Activated naive CD8-positive, alpha-beta T cell (primary cell): ENCODE data around the gene ARSB.
"Not testable (repeated sequence)": the region's sequence is repeated elsewhere in the genome, so short reads cannot be mapped to it uniquely, and the experiment has no call there.

Experiments used
- H3K27ac Mint-ChIP-seq: one replicate; pipeline ENCODE4 v1.8.0; 2021; ENCODE audit warnings: mixed read lengths
- H3K27me3 Mint-ChIP-seq: one replicate; pipeline ENCODE4 v1.8.0; 2021; ENCODE audit warnings: mixed read lengths
- H3K36me3 Mint-ChIP-seq: one replicate; pipeline ENCODE4 v1.8.0; 2021; ENCODE audit warnings: mixed read lengths
- H3K4me1 Mint-ChIP-seq: one replicate; pipeline ENCODE4 v1.8.0; 2021; ENCODE audit warnings: low read depth, mixed read lengths
- H3K4me3 Mint-ChIP-seq: one replicate; pipeline ENCODE4 v1.8.0; 2021; ENCODE audit warnings: mild to moderate bottlenecking, mixed read lengths
- H3K9me3 Mint-ChIP-seq: one replicate; pipeline ENCODE4 v1.8.0; 2021; ENCODE audit warnings: low read depth, mixed read lengths

The ARSB gene

DNA sequence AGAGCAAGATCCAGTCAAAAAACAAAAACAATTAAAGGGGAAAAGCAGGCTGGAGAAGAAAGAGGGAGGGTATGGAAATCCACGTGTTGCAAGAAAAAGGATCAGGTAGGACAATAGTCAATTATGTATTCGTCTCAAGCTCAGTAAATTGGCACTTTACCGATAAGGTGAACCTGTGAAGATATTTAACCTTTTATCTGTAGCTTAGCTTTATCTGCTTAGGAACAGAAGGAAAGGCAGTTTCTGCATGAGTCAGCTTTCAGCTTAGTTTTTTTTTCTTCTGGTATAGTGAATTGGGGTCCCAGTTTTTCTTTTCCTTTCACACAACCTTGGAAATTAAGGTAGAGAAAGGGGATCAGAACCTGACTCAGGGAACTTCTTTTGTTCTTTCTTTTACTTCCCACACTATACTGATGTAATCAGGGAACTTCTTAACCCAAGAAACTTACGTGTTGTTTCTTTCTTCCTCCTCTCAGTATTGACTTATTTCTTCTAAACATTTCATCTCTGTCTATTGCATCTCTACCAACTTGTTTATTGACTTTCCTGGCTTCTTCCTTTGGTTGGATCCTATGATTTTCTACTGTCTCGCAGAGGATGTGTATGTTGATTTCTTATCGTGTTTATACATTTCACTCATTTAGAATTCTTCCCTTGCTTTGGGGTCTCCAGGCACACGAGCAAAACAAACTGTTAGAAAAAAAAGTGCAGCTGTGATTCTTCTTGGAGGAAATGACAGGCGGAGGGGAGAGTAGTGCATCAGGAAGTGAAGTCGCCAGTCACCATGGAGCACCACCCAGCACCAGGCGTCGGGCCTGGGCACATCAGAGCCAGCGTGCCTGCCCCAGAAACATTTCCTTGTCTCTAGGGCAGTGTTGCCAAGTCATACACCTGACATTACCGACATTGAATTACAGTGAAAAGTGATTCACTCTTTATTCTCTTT is 213.6 kb downstream of the ARSB start:
- Mint-ChIP-seq H3K4me1 (peaks cover 5% of the 10 kb centered on the region), H3K36me3 (peaks cover 4% of the 10 kb centered on the region), H3K9me3 (no peaks in the 10 kb centered on the region), H3K27me3 (no peaks in the 10 kb centered on the region), H3K27ac (no peak overlapping the region), H3K4me3 (no peak overlapping the region)

DNA sequence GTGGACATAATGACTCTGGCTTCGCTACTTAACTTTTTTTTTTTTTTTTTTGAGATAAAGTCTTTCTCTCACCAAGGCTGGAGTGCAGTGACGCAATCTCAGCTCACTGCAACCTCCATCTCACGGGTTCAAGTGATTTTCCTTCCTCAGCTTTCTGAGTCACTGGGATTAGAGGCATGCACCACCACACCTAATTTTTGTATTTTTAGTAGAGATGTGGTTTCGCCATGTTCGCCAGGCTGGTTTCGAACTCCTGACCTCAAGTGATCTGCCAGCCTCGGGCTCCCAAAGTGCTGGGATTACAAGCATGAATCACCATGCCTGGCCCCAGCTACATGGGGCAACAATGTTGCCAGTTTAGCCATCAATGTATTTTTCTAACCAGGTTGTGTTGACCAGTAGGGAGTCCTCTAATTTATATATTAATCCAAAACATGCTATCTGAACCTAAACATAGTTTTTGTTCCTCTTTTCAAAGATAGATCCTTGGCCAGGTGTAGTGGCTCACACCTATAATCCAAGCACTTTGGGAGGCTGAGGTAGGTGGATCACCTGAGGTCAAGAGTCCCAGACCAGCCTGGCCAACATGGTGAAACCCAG is 216.2 kb downstream of the ARSB start:
- Mint-ChIP-seq H3K9me3 (no peaks in the 10 kb centered on the region), H3K36me3 (peaks cover 9% of the 10 kb centered on the region), H3K4me1 (peaks cover 5% of the 10 kb centered on the region), H3K4me3 (no peak overlapping the region), H3K27me3 (no peaks in the 10 kb centered on the region), H3K27ac (no peak overlapping the region)

DNA sequence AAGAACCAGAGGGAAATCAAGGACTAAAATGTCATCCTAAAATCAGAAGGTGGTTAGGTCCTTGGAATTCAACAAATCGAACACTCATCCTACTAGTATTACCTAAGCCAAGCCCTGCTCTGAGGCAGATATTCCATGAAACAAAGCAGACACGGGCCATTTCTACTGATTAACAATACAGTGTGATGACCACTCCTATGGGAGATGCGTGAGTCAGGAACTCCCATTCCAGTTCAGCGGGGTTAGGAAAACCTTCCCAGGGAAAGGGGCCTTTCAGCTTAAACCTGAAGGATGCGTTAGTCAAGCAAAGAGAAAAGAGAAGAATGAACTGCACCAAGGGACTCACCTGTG is 218.7 kb downstream of the ARSB start:
- Mint-ChIP-seq H3K27me3 (no peaks in the 10 kb centered on the region), H3K36me3 (peaks cover 9% of the 10 kb centered on the region), H3K27ac (no peak overlapping the region), H3K4me1 (no peaks in the 10 kb centered on the region), H3K4me3 (no peak overlapping the region), H3K9me3 (no peaks in the 10 kb centered on the region)

DNA sequence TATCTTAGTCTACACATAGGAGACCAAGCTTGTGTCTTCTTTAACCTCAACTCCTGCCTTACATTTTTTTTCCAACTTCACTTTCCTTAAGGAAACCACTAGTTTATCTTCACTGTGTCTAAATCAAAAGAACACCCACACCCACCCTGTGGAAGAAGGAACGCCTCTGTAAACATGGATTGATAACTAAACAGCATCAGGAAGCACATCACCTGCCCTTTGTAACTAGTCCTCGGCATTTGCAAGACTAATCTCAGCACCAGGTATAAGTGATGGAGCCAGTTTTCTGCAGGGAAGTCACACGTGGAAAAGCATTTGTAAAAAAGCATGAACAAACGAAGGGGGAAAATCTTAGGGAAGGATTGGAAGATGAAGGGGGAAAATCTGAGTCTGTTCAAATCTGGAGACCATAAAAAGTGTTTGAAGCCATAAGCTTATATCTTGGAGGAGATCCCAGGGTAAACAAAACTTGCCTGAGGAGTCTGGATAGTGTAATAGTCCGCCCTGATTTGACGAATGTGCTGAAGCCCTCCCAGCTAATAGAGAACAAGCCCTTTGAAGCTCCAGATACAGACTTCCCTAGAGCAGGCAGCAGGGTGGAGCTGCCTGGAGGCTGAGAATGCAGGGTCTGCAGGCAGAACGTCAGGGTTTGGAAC is 219.2 kb downstream of the ARSB start:
- peaks cover 9% of the 10 kb centered on the region for H3K36me3 Mint-ChIP-seq
- no peak overlapping the region for H3K27ac Mint-ChIP-seq
- H3K4me3 Mint-ChIP-seq, result no peak overlapping the region
- H3K4me1 Mint-ChIP-seq, result no peaks in the 10 kb centered on the region
- H3K27me3 Mint-ChIP-seq, result no peaks in the 10 kb centered on the region
- H3K9me3 Mint-ChIP-seq, result no peaks in the 10 kb centered on the region

DNA sequence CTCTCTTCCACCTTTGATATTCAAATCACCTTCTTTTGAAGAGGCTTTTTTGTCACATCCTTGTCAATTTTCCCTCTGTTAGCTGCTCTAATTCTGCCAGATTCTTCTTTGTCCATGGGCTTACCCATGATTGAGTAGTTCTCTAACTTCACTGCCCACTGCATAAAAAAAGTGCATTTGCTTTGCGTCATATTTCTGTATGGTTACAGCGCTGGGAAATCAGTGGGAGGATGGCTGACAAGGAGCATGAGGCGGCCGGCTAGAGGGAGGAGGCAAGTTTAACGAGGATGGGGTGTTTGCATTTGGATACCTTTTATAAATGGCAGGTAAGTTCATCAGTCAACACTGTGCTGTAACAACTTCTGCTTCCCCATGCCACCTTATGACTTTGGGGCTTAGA is 220.0 kb downstream of the ARSB start:
- no peaks in the 10 kb centered on the region for H3K4me1 Mint-ChIP-seq
- H3K27ac Mint-ChIP-seq, result no peak overlapping the region
- H3K36me3 Mint-ChIP-seq, result peaks cover 9% of the 10 kb centered on the region
- H3K4me3 Mint-ChIP-seq, result no peak overlapping the region
- H3K9me3 Mint-ChIP-seq, result no peaks in the 10 kb centered on the region
- H3K27me3 Mint-ChIP-seq, result no peaks in the 10 kb centered on the region

DNA sequence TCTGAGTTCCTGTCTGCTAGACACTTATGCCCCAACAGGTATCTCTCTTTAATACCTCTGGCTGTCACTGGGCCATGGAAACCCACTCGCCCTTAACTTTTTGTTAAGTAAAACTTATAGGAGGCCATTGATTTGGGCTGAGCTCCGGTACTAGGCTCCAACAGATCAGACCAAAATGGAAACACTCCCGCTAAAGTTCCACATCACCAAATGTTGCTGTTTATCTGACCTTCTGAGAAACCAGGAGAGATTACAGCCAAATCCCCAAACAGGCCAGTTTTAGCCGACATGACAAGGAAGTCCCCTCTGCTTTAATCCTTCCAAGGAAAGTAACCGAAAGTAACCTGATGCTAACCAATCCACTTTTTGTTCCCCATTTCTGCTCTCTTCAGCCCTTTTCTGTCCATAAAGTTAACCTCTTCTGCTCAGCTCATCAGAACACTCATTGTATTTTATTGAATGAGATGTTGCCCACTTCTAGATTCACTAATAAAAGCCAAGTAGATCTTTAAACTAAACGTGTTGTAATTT is 221.4 kb downstream of the ARSB start:
- Mint-ChIP-seq H3K9me3 (no peaks in the 10 kb centered on the region), H3K27ac (no peak overlapping the region), H3K27me3 (no peaks in the 10 kb centered on the region), H3K4me1 (no peaks in the 10 kb centered on the region), H3K4me3 (no peak overlapping the region), H3K36me3 (peaks cover 8% of the 10 kb centered on the region)

DNA sequence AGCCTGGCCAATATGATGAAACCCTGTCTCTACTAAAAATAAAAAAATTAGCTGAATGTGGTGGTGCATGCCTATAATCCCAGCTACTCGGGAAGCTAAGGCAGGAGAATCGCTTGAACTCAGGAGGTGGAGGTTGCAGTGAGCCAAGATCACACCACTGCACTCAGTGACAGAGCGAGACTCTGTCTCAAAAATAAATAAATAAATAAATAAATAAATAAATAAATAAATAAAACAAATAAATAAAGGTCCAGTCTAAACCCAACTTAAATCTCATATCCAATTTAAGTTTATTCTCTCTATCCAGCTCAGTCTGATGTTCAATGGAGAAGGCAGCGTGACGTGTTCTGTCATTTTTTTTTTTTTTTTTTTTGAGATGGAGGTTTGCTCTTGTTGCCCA is 222.4 kb downstream of the ARSB start:
- not testable (repeated sequence) for H3K9me3 Mint-ChIP-seq, H3K4me1 Mint-ChIP-seq, H3K27me3 Mint-ChIP-seq, H3K27ac Mint-ChIP-seq, H3K4me3 Mint-ChIP-seq, H3K36me3 Mint-ChIP-seq

DNA sequence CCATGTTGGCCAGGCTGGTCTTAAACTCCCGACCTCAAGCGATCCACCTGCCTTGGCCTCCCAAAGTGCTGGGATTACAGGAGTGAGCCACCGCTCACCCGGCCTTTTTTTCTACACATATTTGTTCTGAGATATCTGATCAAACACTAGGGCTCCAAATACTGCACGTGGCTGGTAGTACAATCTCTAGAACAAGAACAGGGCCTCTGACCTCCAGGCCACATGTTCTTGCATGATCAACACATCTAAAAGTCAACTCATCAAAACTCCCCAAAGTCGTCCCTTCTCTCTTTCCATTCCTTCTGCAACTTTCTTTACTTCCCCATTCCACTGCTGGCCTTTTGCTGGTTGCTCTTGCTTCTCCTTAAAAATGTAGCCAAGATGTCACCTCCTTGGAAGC is 223.3 kb downstream of the ARSB start:
- no peak overlapping the region for H3K4me3 Mint-ChIP-seq
- H3K27ac Mint-ChIP-seq, result no peak overlapping the region
- H3K36me3 Mint-ChIP-seq, result peaks cover 8% of the 10 kb centered on the region
- no peaks in the 10 kb centered on the region for H3K4me1 Mint-ChIP-seq
- H3K27me3 Mint-ChIP-seq, result no peaks in the 10 kb centered on the region
- H3K9me3 Mint-ChIP-seq, result no peaks in the 10 kb centered on the region

DNA sequence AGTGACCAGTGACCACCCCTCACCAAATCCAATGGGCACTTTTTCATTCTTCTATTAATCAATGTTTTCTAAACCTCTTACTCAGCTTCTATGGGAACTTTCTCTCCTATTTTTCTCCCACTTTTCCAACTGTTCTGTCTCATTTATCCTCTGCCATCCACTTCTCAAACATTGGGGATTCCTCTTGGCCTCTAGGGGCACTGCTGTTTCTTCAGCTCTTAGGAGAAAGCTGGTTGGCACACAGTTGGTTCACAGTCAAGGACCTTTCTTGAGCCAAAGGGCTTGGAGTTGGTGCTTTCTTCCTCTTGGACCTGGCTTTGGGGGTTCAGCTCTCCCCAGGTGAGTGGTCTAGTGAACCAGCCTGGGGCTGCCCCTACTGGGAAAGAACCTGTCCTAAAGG is 224.3 kb downstream of the ARSB start:
- H3K4me1 Mint-ChIP-seq, result no peaks in the 10 kb centered on the region
- H3K27me3 Mint-ChIP-seq, result no peaks in the 10 kb centered on the region
- no peak overlapping the region for H3K27ac Mint-ChIP-seq
- H3K36me3 Mint-ChIP-seq, result peaks cover 3% of the 10 kb centered on the region
- H3K4me3 Mint-ChIP-seq, result no peak overlapping the region
- no peaks in the 10 kb centered on the region for H3K9me3 Mint-ChIP-seq

DNA sequence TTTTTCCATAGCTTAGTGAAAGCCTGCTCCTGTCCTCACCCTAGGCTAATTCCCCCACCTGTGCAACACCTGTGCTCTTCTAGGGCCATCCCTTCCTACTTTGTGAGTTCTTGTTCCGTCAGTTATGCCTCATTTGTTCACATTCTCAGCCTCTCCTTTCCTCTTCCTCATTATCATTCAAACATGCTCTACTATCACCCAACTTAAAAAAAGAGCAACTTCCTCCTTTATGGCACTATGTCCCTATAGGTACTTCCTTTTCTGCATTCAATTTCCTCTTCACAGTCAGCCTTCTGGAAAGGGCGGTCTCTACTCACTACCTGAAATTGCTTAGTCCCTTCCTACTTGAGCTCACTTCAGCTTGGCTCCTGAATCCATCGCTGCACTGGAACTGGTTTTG is 224.7 kb downstream of the ARSB start:
- Mint-ChIP-seq H3K9me3 (no peaks in the 10 kb centered on the region), H3K4me3 (no peak overlapping the region), H3K27me3 (no peaks in the 10 kb centered on the region), H3K36me3 (peaks cover 2% of the 10 kb centered on the region), H3K27ac (no peak overlapping the region), H3K4me1 (no peaks in the 10 kb centered on the region)

DNA sequence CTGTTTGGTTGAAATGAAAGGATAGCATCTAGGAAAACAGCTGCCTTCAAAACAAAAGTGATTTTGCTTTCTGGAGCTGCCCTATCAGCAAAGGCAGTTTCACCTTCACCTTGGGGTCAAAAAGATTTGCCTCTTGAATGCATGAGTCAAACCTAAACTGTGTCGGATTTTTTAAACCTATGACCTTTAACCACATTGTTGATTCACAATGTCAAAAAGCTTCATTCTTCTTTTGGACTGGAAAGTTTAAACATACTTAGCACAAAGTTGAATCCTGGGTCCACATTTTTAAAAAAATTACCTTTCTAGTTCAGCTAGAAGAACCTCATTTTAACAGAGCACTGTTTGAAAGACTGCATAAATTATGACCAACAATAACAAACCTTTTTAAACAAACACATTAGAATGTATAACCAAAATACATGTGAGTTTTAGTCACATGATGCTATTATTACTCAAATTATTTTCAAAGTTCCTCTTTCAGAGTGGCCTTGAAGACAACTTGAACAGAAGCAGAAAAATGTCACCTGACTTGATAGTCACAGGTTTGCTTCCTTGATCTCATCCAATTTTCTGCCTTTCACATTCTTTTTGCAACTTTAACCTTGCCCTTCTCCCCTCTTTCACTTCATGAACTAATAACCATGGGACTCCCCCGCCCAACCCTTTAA is 226.8 kb downstream of the ARSB start:
- H3K27me3 Mint-ChIP-seq, result no peaks in the 10 kb centered on the region

DNA sequence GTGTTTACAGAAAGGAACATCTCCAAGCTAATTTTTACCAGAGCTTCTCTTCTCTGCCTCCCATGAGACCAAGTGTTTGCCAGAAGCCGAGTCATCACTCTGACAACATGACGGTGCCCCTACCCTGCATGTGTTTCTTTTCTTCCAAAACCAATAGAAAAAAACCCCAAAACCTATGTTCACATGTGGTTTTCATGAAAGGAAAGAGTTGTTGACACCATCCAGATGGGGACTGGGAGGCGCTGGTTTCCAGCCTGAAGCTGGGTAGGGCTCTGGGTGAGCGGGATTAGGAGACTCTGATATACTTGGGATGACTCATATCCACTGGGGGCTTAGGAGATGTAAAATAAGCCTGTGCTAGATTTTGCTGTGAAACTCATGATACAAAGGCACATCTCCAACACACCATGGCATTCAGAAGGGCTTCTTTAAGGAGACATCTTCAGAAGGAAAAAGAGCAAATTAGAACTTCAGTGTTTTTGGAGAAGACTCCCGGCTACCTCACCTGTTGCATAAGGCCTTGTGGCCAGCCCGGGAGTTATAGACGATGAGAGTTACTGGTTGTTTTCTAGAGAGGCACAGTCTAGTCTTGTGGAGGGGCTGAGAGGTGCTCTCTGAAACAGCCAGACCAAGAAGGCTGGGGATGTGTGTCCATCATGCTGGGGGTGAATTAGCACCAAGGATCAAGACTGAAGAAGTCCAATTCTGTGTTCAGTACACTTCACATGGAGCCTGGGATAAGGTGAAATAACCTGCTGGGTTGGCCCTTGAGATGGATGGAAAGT is 227.6 kb downstream of the ARSB start:
- no peaks in the 10 kb centered on the region for H3K27me3 Mint-ChIP-seq
- H3K4me3 Mint-ChIP-seq, result no peak overlapping the region
- peaks cover 2% of the 10 kb centered on the region for H3K36me3 Mint-ChIP-seq
- H3K4me1 Mint-ChIP-seq, result no peaks in the 10 kb centered on the region
- no peaks in the 10 kb centered on the region for H3K9me3 Mint-ChIP-seq
- H3K27ac Mint-ChIP-seq, result no peak overlapping the region

More for the DNA sequence above, 226.8 kb downstream of the ARSB start:
- no peak overlapping the region for H3K4me3 Mint-ChIP-seq
- H3K4me1 Mint-ChIP-seq, result no peaks in the 10 kb centered on the region
- no peaks in the 10 kb centered on the region for H3K9me3 Mint-ChIP-seq
- H3K36me3 Mint-ChIP-seq, result peaks cover 2% of the 10 kb centered on the region
- H3K27ac Mint-ChIP-seq, result no peak overlapping the region

DNA sequence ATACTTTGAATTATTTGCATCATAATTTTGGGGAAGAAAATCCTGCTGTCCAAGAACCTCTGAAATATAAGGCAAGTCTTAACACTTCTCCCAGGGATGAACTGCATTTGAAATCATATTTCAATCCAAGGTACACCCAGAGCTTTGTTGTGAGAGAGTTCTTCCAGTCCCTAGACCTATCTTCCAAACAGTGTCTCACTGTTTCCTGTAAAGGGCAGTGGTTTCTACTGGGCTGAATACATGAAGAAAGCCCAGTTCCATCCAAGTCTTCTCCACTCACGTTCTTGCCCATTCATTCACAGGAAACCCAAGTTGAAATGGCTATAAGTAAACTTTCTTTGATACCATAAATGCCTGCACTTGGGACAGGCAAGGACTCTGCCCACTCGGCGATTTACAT is 228.3 kb downstream of the ARSB start:
- Mint-ChIP-seq H3K36me3 (peaks cover 2% of the 10 kb centered on the region), H3K9me3 (no peaks in the 10 kb centered on the region), H3K4me3 (no peak overlapping the region), H3K27me3 (no peaks in the 10 kb centered on the region), H3K27ac (no peak overlapping the region), H3K4me1 (no peaks in the 10 kb centered on the region)

DNA sequence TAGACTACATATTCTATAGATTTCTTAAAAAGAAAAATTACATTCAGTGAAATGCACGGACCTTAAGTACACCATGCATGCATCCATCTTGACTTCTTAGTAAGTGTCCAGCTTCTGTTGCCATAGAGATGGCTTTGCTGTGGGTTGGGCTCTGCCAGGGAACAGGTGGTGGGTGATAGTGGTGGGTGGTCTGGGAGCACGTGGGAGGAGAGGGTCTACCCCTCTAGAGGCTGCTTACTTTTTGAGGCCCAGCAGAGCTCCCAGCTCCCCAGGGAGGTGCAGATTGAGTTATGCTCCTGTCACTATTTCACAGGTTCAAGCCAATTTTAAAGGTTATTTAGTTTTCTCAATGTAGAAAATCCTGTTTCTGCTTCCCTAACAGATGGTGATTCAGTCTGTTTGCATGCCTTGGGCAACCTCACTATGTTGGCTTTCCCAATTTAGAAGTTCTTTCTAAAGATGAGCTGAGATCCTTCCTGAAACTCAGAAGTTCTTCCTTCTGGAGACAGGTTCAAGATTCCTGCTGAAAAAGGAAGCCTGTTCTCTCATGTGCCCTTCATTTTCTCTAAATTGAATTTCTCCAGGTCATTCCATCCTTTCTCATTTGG is 229.2 kb downstream of the ARSB start:
- Mint-ChIP-seq H3K36me3 (peaks cover 2% of the 10 kb centered on the region), H3K4me1 (no peaks in the 10 kb centered on the region), H3K27me3 (no peaks in the 10 kb centered on the region), H3K9me3 (no peaks in the 10 kb centered on the region), H3K4me3 (no peak overlapping the region), H3K27ac (no peak overlapping the region)
